ENCODE results near the gene CHIC2.
A peak's percentile ranks its signal among the peaks of the same experiment; 100 is the strongest.

The CHIC2 gene

DNA sequence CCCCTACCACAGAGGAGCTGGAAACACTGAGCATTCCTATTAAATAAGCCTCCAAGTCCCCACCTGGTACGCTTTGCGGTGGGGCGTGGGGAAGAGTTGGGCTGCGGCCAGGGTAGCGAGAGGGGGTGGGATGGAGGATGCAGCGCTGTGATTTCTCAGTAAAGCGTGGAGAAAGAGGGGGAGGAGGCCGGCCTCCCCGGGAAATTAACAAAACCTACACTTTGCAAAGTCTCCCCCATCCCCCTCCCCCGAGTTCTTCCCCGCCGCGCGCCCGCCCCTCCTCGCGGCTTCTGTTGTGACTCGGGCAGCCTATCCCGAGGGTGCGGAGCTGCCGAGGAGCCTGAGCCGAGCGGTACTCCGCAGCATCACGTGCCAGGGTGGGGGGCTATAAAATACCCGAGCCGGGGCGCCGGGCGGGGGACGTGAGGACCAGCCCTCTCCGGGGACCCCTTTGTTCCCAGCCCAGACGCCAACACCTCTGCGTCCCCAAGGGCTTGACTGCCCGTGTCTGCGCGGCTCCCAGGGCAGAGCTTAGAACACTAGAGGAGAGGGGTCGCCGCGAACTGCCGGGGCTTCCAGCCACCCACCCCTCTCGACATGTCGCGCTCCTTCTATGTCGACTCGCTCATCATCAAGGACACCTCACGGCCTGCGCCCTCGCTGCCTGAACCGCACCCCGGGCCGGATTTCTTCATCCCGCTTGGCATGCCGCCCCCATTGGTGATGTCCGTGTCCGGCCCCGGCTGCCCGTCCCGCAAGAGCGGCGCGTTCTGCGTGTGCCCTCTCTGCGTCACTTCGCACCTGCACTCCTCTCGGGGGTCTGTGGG is 35.6 kb upstream of the CHIC2 start, which contains the start of gene GSX2:
TSS of gene GSX2 (plus strand) at position 416 of the 827 bp plus-strand sequence. CDS start at position 598, 182 bp downstream.
- H3K4me1 ChIP-seq (ENCODE audit: control insufficient read depth, insufficient read depth, low read length), result peaks cover 35% of the 10 kb centered on the region
- peak within 1 kb of the TSS; percentile 58 for H3K4me3 ChIP-seq (ENCODE audit: low read depth, low read length)
- no peak within 1 kb of the TSS for H3K9ac ChIP-seq (ENCODE audit: low read depth, low read length)
- H3K9me3 ChIP-seq (ENCODE audit: control insufficient read depth, insufficient read depth, low read length), result no peaks in the 10 kb centered on the region
- H3K27me3 ChIP-seq (ENCODE audit: control insufficient read depth, insufficient read depth, low read length), result peaks cover 99% of the 10 kb centered on the region
- no peaks in the 10 kb centered on the region for H3K36me3 ChIP-seq (ENCODE audit: control insufficient read depth, insufficient read depth, low read length)

- Histone ChIP-seq H3K9me3 (ENCODE audit: control insufficient read depth, insufficient read depth, low read length) (no peaks in the 10 kb centered on the region), H3K4me3 (ENCODE audit: low read depth, low read length) (peak overlapping the region; percentile 58), H3K27me3 (ENCODE audit: control insufficient read depth, insufficient read depth, low read length) (peaks cover 99% of the 10 kb centered on the region), H3K4me1 (ENCODE audit: control insufficient read depth, insufficient read depth, low read length) (peaks cover 30% of the 10 kb centered on the region), H3K9ac (ENCODE audit: low read depth, low read length) (no peak overlapping the region), H3K36me3 (ENCODE audit: control insufficient read depth, insufficient read depth, low read length) (no peaks in the 10 kb centered on the region)
Measured at GRCh38 chr4:54099287-54099747, 34.9 kb upstream of the CHIC2 start.

DNA sequence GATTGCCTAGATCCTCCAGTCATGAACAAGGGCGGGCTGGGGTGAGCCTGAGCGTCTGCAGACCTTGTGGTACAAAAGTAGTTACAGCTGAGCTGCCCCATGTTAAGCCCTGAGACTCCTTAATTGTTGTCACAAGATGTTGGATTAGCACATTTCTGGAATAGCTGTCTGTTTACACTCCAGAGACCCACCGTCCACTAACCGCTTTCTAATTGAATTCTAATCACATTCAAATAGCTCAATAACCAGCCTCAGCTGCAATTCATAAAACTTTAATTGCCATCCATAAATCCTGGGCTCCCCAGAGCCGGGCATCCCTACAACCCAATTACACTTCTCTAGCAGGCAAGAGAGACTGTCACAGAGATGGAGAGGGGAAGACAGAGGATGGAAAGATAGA is 34.0 kb upstream of the CHIC2 start:
- peak overlapping the region; percentile 58 for H3K4me3 ChIP-seq (ENCODE audit: low read depth, low read length)
- peaks cover 34% of the 10 kb centered on the region for H3K4me1 ChIP-seq (ENCODE audit: control insufficient read depth, insufficient read depth, low read length)
- no peak overlapping the region for H3K9ac ChIP-seq (ENCODE audit: low read depth, low read length)
- no peaks in the 10 kb centered on the region for H3K9me3 ChIP-seq (ENCODE audit: control insufficient read depth, insufficient read depth, low read length)
- peaks cover 99% of the 10 kb centered on the region for H3K27me3 ChIP-seq (ENCODE audit: control insufficient read depth, insufficient read depth, low read length)
- H3K36me3 ChIP-seq (ENCODE audit: control insufficient read depth, insufficient read depth, low read length), result no peaks in the 10 kb centered on the region

- Histone ChIP-seq H3K4me1 (ENCODE audit: control insufficient read depth, insufficient read depth, low read length) (peaks cover 39% of the 10 kb centered on the region), H3K27me3 (ENCODE audit: control insufficient read depth, insufficient read depth, low read length) (peaks cover 99% of the 10 kb centered on the region)
Measured at GRCh38 chr4:54097152-54097551, 32.7 kb upstream of the CHIC2 start.

GRCh38 chr4:54096295-54096962 is 32.0 kb upstream of the CHIC2 start:
- Histone ChIP-seq H3K4me1 (ENCODE audit: control insufficient read depth, insufficient read depth, low read length) (peaks cover 32% of the 10 kb centered on the region), H3K9me3 (ENCODE audit: control insufficient read depth, insufficient read depth, low read length) (no peaks in the 10 kb centered on the region), H3K9ac (ENCODE audit: low read depth, low read length) (no peak overlapping the region), H3K27me3 (ENCODE audit: control insufficient read depth, insufficient read depth, low read length) (peaks cover 99% of the 10 kb centered on the region), H3K36me3 (ENCODE audit: control insufficient read depth, insufficient read depth, low read length) (no peaks in the 10 kb centered on the region), H3K4me3 (ENCODE audit: low read depth, low read length) (peak overlapping the region; percentile 1)

More at GRCh38 chr4:54097152-54097551, 32.7 kb upstream of the CHIC2 start:
- Histone ChIP-seq H3K9ac (ENCODE audit: low read depth, low read length) (no peak overlapping the region), H3K9me3 (ENCODE audit: control insufficient read depth, insufficient read depth, low read length) (no peaks in the 10 kb centered on the region), H3K4me3 (ENCODE audit: low read depth, low read length) (no peak overlapping the region), H3K36me3 (ENCODE audit: control insufficient read depth, insufficient read depth, low read length) (no peaks in the 10 kb centered on the region)

DNA sequence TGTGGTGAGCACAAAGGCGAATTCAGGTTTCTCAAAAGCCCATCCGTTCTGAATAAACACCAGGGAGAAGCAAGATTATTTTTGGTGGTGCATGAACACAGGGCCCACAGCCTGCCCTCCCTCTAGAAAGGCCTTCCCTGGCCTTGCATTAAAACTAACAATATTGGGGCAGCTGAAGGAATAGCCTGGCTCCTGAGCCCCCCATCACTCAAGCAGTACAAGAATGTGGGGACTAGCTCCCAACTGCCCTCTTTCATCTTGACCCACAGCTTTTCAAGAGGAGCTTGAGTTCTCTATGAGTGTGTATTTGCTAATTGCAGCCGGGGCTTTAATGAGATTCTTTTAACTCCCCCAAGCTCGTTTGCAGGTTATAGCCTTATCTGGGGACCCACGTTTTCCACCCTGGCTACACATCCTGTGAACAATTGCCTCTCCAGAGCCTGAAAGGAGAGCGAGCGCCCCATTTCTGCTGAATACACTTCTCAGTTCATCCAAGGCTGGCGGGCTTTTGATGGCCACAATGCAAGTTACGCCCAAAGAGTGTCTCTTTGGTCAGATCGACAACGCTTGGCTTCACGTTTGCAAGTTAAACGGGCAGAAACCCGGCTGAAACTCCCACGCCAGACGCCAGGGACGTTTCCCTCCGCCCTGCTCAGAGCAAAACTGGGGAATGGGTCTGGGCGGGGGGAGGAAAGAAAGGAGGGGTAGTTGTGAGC is 30.9 kb upstream of the CHIC2 start:
- Histone ChIP-seq H3K27me3 (ENCODE audit: control insufficient read depth, insufficient read depth, low read length) (peaks cover 99% of the 10 kb centered on the region), H3K9ac (ENCODE audit: low read depth, low read length) (no peak overlapping the region)

GRCh38 chr4:54094451-54094850 is 30.0 kb upstream of the CHIC2 start:
- no peak overlapping the region for H3K4me3 ChIP-seq (ENCODE audit: low read depth, low read length)

More for the DNA sequence above, 30.9 kb upstream of the CHIC2 start:
- Histone ChIP-seq H3K4me1 (ENCODE audit: control insufficient read depth, insufficient read depth, low read length) (peaks cover 32% of the 10 kb centered on the region), H3K4me3 (ENCODE audit: low read depth, low read length) (peak overlapping the region; percentile 15), H3K9me3 (ENCODE audit: control insufficient read depth, insufficient read depth, low read length) (no peaks in the 10 kb centered on the region), H3K36me3 (ENCODE audit: control insufficient read depth, insufficient read depth, low read length) (no peaks in the 10 kb centered on the region)

GRCh38 chr4:54093324-54094240 is 29.2 kb upstream of the CHIC2 start:
- Histone ChIP-seq H3K9me3 (ENCODE audit: control insufficient read depth, insufficient read depth, low read length) (no peaks in the 10 kb centered on the region), H3K27me3 (ENCODE audit: control insufficient read depth, insufficient read depth, low read length) (peaks cover 97% of the 10 kb centered on the region), H3K36me3 (ENCODE audit: control insufficient read depth, insufficient read depth, low read length) (no peaks in the 10 kb centered on the region), H3K4me3 (ENCODE audit: low read depth, low read length) (peak overlapping the region; percentile 37), H3K9ac (ENCODE audit: low read depth, low read length) (no peak overlapping the region), H3K4me1 (ENCODE audit: control insufficient read depth, insufficient read depth, low read length) (peaks cover 30% of the 10 kb centered on the region)

More at GRCh38 chr4:54094451-54094850, 30.0 kb upstream of the CHIC2 start:
- Histone ChIP-seq H3K9me3 (ENCODE audit: control insufficient read depth, insufficient read depth, low read length) (no peaks in the 10 kb centered on the region), H3K9ac (ENCODE audit: low read depth, low read length) (no peak overlapping the region), H3K4me1 (ENCODE audit: control insufficient read depth, insufficient read depth, low read length) (peaks cover 32% of the 10 kb centered on the region), H3K36me3 (ENCODE audit: control insufficient read depth, insufficient read depth, low read length) (no peaks in the 10 kb centered on the region), H3K27me3 (ENCODE audit: control insufficient read depth, insufficient read depth, low read length) (peaks cover 99% of the 10 kb centered on the region)

GRCh38 chr4:54092405-54093323 is 28.3 kb upstream of the CHIC2 start:
- H3K4me3 ChIP-seq (ENCODE audit: low read depth, low read length), result peak overlapping the region; percentile 71
- peaks cover 95% of the 10 kb centered on the region for H3K27me3 ChIP-seq (ENCODE audit: control insufficient read depth, insufficient read depth, low read length)
- H3K9me3 ChIP-seq (ENCODE audit: control insufficient read depth, insufficient read depth, low read length), result no peaks in the 10 kb centered on the region
- no peak overlapping the region for H3K9ac ChIP-seq (ENCODE audit: low read depth, low read length)
- H3K4me1 ChIP-seq (ENCODE audit: control insufficient read depth, insufficient read depth, low read length), result peaks cover 28% of the 10 kb centered on the region
- no peaks in the 10 kb centered on the region for H3K36me3 ChIP-seq (ENCODE audit: control insufficient read depth, insufficient read depth, low read length)
